K562 (cell line): ENCODE data around the gene CTNS. TPM values are rescaled to one million over a fixed set of nuclear protein-coding genes. Genes with fewer than 3 reads are reported as not detected.

Experiments used
- ATAC-seq: fragments of 200-7000 bp; cut with Tn5 transposase; 3 replicates; pipeline ENCODE4 v1.9.1; 2020; ENCODE audit warnings: moderate library complexity
- BruUV-seq: library from RNA; stranded (reverse); fragments of 400-500 nt; replicated peaks from 2 replicates; lab custom pipeline; 2021; lab: Mats Ljungman, UMichigan
- CTCF ChIA-PET: fragments of 300-600 bp; formaldehyde crosslinking; extraction: SDS; loops from one replicate; lab custom pipeline; 2021; ENCODE audit warnings: low intra/inter-chr PET ratio; lab: Yijun Ruan, JAX
- POLR2A ChIA-PET: fragments of 300-600, 350-650 bp; sonication (Branson Sonifier 250); formaldehyde crosslinking; extraction: SDS; loops from one replicate; lab custom pipeline; 2021; ENCODE audit warnings: antibody characterized with exemption, inconsistent platforms; lab: Yijun Ruan, JAX
- DNase-seq, 4 experiments: peaks; one replicate each; pipeline versions ENCODE4 v3.0.0 to v3.0.0-alpha.2; 2011 to 2018; ENCODE audit warnings: low spot score in 3 of 4, mixed read lengths in 3 of 4; ENCODE audit errors: extremely low read depth in 1 of 4
- FAIRE-seq: peaks from 2 replicates; lab custom pipeline; 2011; peaks lifted over from hg19 to GRCh38; lab: Jason Lieb, UNC
- H2AFZ ChIP-seq: 2 replicates; pipeline ENCODE4 v1.6.0; 2011; ENCODE audit warnings: low read depth, low read length, control low read depth, inconsistent platforms
- H3K27ac ChIP-seq: fragments of 200-600 bp; 3 replicates; pipeline ENCODE4 v1.8.0; 2011; ENCODE audit warnings: low read depth, mild to moderate bottlenecking, control low read depth, inconsistent platforms, low read length, moderate library complexity, mixed read lengths; ENCODE audit errors: extremely low read depth
- H3K27me3 ChIP-seq, 2 experiments: fragments of 300-600 bp in 1 of 2; 2 replicates in 1 of 2; 3 replicates in 1 of 2; pipeline versions ENCODE4 v1.6.0 to v1.8.0; 2011; ENCODE audit warnings: inconsistent platforms in 2 of 2, low read length in 2 of 2, mild to moderate bottlenecking in 1 of 2, mixed read lengths in 1 of 2, moderate library complexity in 1 of 2; ENCODE audit not compliant: control insufficient read depth in 2 of 2, insufficient read depth in 2 of 2
- H3K36me3 ChIP-seq: fragments of 300-600 bp; 3 replicates; pipeline ENCODE4 v1.8.0; 2011; ENCODE audit warnings: mild to moderate bottlenecking, low read length, inconsistent platforms; ENCODE audit not compliant: control insufficient read depth, insufficient read depth
- H3K4me1 ChIP-seq, 2 experiments: fragments of 200-600 bp in 1 of 2; replicated peaks in 1 of 2; 2 replicates in 1 of 2; 3 replicates in 1 of 2; pipeline versions ENCODE4 v1.5.1 to v1.8.0; 2011; ENCODE audit warnings: inconsistent platforms in 2 of 2, low read length in 2 of 2, mild to moderate bottlenecking in 1 of 2, mixed read lengths in 1 of 2, moderate library complexity in 1 of 2; ENCODE audit not compliant: control insufficient read depth in 2 of 2, insufficient read depth in 2 of 2
- H3K4me2 ChIP-seq: 2 replicates; pipeline ENCODE4 v1.6.1; 2011; ENCODE audit warnings: low read length, control low read depth, inconsistent platforms, mixed read lengths; ENCODE audit not compliant: insufficient read depth
- H3K4me3 ChIP-seq: fragments of 200-600 bp; sonication (generic), shearing (Covaris generic); 2 replicates; pipeline ENCODE4 v1.5.1; 2016; ENCODE audit warnings: control low read depth, inconsistent platforms
- H3K79me2 ChIP-seq: fragments of 200-600 bp; 3 replicates; pipeline ENCODE4 v1.8.0; 2011; ENCODE audit warnings: low read length, inconsistent platforms; ENCODE audit not compliant: control insufficient read depth, insufficient read depth
- H3K9ac ChIP-seq, 2 experiments: 2 replicates each; pipeline versions ENCODE4 v1.6.0 to v1.6.1; 2011; ENCODE audit warnings: low read depth in 2 of 2, low read length in 2 of 2, control low read depth in 1 of 2, inconsistent platforms in 1 of 2, mild to moderate bottlenecking in 1 of 2, mixed read lengths in 1 of 2; ENCODE audit not compliant: insufficient read depth in 1 of 2
- H3K9me1 ChIP-seq: one replicate; pipeline ENCODE4 v1.6.0; 2011; ENCODE audit warnings: inconsistent platforms, mild to moderate bottlenecking, low read length, moderate library complexity; ENCODE audit not compliant: control insufficient read depth, insufficient read depth
- H3K9me3 ChIP-seq: replicated peaks from 2 replicates; pipeline ENCODE4 v1.5.1; 2011; ENCODE audit warnings: low read depth, low read length, inconsistent platforms; ENCODE audit not compliant: control insufficient read depth, insufficient read depth
- H4K20me1 ChIP-seq: replicated peaks from 2 replicates; pipeline ENCODE4 v1.6.1; 2011; ENCODE audit warnings: low read length, inconsistent platforms, mixed read lengths; ENCODE audit not compliant: control insufficient read depth, insufficient read depth
- DDX20 ChIP-seq: fragments of 450-650 bp; IDR thresholded peaks from 2 replicates; pipeline ENCODE4 v1.6.1; 2016; ENCODE audit warnings: missing genetic modification characterization, low read depth, mild to moderate bottlenecking, missing compliant biosample characterization, moderate library complexity
- DIDO1 ChIP-seq: fragments of 450-650 bp; IDR thresholded peaks from 2 replicates; pipeline ENCODE4 v1.6.1; 2016; ENCODE audit warnings: low read depth, missing biosample characterization, missing genetic modification characterization
- PATZ1 ChIP-seq: fragments of 250-450 bp; sonication (Bioruptor Pico); IDR thresholded peaks from 2 replicates; pipeline ENCODE4 v1.5.0; 2020; ENCODE audit warnings: mild to moderate bottlenecking, borderline replicate concordance
- WGBS: fragments of 100-300 bp; shearing (Covaris generic); methylation state at CpG from one replicate; pipeline ENCODE4 v1.1.6; 2016; ENCODE audit warnings: low coverage, mixed read lengths; ENCODE audit not compliant: insufficient coverage; ENCODE audit errors: missing lambda C conversion rate; 5-methylcytosine and 5-hydroxymethylcytosine counted together
- in situ Hi-C: fragments of 300-500 bp; cut with MboI; formaldehyde crosslinking; loops from 4 replicates; pipeline ENCODE4 v1.15.0; 2018; ENCODE audit warnings: inconsistent platforms, mixed read lengths
- intact Hi-C: fragments of 100-400 bp; cut with micrococcal nuclease; formaldehyde crosslinking; loops from 2 replicates; pipeline ENCODE4 v1.14.2; 2022
- polyA plus RNA-seq, 8 experiments: library from polyadenylated mRNA; depleted of rRNA in 4 of 8; stranded (reverse) in 5 of 8; unstranded in 3 of 8; fragments of >200 nt; fragmentation: Nextera tagmentation in 2 of 8; fragmentation: Illumina TruSeq in 1 of 8; extraction: Ambion mirVana in 2 of 8; extraction: Trizol in 1 of 8; gene quantifications; 2 replicates each; pipeline versions ENCODE4 v1.2.1 to v1.2.3, GENCODE V29; 2011 to 2014; ENCODE audit warnings: inconsistent platforms in 1 of 8, missing spikeins in 1 of 8
- total RNA-seq, 7 experiments: library from RNA; depleted of rRNA in 6 of 7; stranded (reverse); fragments of >200 nt in 6 of 7; fragmentation: Illumina TruSeq in 2 of 7; extraction: Trizol in 2 of 7; gene quantifications; 2 replicates each; pipeline versions ENCODE4 v1.2.1 to v1.2.3, GENCODE V29; 2011 to 2021; ENCODE audit warnings: low replicate concordance in 1 of 7

CTNS gene
- total and polyA plus RNA-seq, 9 of the 15 experiments (the other 6 are each of a cell fraction or from before 2014, with no cell fraction given): 0.66 to 8.4 (median 4.9) TPM

- TF ChIP-seq PATZ1 (CRISPR knock-in tag): no peak
Measured at GRCh38 chr17:3598078-3598477, 38.5 kb upstream of the CTNS start (continued).

- Histone ChIP-seq H4K20me1 (peaks cover 3% of the 10 kb centered on the region), H3K9me3 (no peaks in the 10 kb centered on the region), H2AFZ (no peak overlapping the region), H3K4me2 (no peak overlapping the region), H3K4me1 (peaks cover 0 to 4% of the 10 kb centered on the region in 2 experiments; a peak in 2 of 5 replicates), H3K27ac (no peak overlapping the region), H3K4me3 (no peak overlapping the region), H3K27me3 (peaks cover 4 to 16% of the 10 kb centered on the region in 2 experiments; a peak in 3 of 5 replicates), H3K36me3 (no peaks in the 10 kb centered on the region), H3K9ac (no peak overlapping the region), H3K79me2 (no peaks in the 10 kb centered on the region), H3K9me1 (no peaks in the 10 kb centered on the region)
- DNase-seq (no peak), FAIRE-seq (no peak), ATAC-seq (no peak)
- no peak for TF ChIP-seq DIDO1
- TF ChIP-seq DDX20 (tag): no peak
- in situ Hi-C loops (no loop called here), intact Hi-C loops (loop anchor here (5.0 to 10.0 kb wide), 2 partner anchors 37 to 94 kb away; partner anchors contain the start of genes CTNS, P2RX5 and SHPK)
- POLR2A ChIA-PET: interaction anchor here (0.6 kb wide), 1 partner anchor 36 kb away, joined by 4 read pairs; the partner anchor contains the start of gene CTNS
- 12% methylated on average over 10 of the region's 15 CpGs for WGBS
- BruUV-seq: no TSS peak
- CTCF ChIA-PET: no interaction called here
Measured at GRCh38 chr17:3600529-3601205, 35.9 kb upstream of the CTNS start.
